Neural cell (in vitro differentiated cells): ENCODE data around the gene BIRC6. TPM values are rescaled to one million over a fixed set of nuclear protein-coding genes. Genes with fewer than 3 reads are reported as not detected.
"Not testable (repeated sequence)": the region's sequence is repeated elsewhere in the genome, so short reads cannot be mapped to it uniquely, and the experiment has no call there.

ENCODE experiments used
- H2AFZ ChIP-seq: fragments of 200-600, 300-800 bp; sonication (generic), shearing (Covaris generic); 2 replicates; pipeline ENCODE4 v1.6.0; 2014; ENCODE audit warnings: low read depth, mild to moderate bottlenecking, antibody characterized with exemption, low read length, moderate library complexity
- H3F3A ChIP-seq: fragments of 200-600 bp; shearing (Covaris generic); 2 replicates; pipeline ENCODE4 v1.6.1; 2016; ENCODE audit warnings: mild to moderate bottlenecking, moderate library complexity, mixed read lengths, antibody characterized with exemption, low read length; ENCODE audit not compliant: insufficient read depth, poor library complexity, severe bottlenecking
- H3K27ac ChIP-seq: fragments of 200-600, 300-800 bp; sonication (generic), shearing (Covaris generic); 2 replicates; pipeline ENCODE4 v1.5.1; 2014; ENCODE audit warnings: mild to moderate bottlenecking, low read length, moderate library complexity
- H3K27me3 ChIP-seq: fragments of 300-800, 200-600 bp; sonication (generic), shearing (Covaris generic); 2 replicates; pipeline ENCODE4 v1.6.0; 2014; ENCODE audit warnings: mild to moderate bottlenecking, low read depth, low read length, moderate library complexity; ENCODE audit not compliant: insufficient read depth
- H3K36me3 ChIP-seq: fragments of 300-800, 200-600 bp; sonication (generic), shearing (Covaris generic); 2 replicates; pipeline ENCODE4 v1.5.1; 2014; ENCODE audit warnings: mild to moderate bottlenecking, antibody characterized with exemption, low read length, moderate library complexity; ENCODE audit not compliant: insufficient read depth
- H3K4me2 ChIP-seq: fragments of 300-800, 200-600 bp; sonication (generic), shearing (Covaris generic); 2 replicates; pipeline ENCODE4 v1.6.0; 2014; ENCODE audit warnings: mild to moderate bottlenecking, low read length
- H3K4me3 ChIP-seq: fragments of 300-800, 200-600 bp; sonication (generic), shearing (Covaris generic); 2 replicates; pipeline ENCODE4 v1.5.1; 2014; ENCODE audit warnings: mild to moderate bottlenecking, low read length, moderate library complexity
- H3K79me2 ChIP-seq: fragments of 200-600 bp; shearing (Covaris generic); replicated peaks from 2 replicates; pipeline ENCODE4 v1.6.0; 2014; ENCODE audit warnings: mild to moderate bottlenecking, low read length, moderate library complexity; ENCODE audit not compliant: insufficient read depth
- H3K9ac ChIP-seq: fragments of 300-800, 200-600 bp; sonication (generic), shearing (Covaris generic); 2 replicates; pipeline ENCODE4 v1.6.1; 2016; ENCODE audit warnings: mild to moderate bottlenecking, low read length, mixed read lengths
- H3K9me2 ChIP-seq: fragments of 200-600 bp; shearing (Covaris generic); 2 replicates; pipeline ENCODE4 v1.6.1; 2016; ENCODE audit warnings: mild to moderate bottlenecking, low read length, mixed read lengths; ENCODE audit not compliant: insufficient read depth
- H3K9me3 ChIP-seq: fragments of 200-600, 300-800 bp; sonication (generic), shearing (Covaris generic); 2 replicates; pipeline ENCODE4 v1.6.1; 2016; ENCODE audit warnings: mild to moderate bottlenecking, mixed run types, low read length, moderate library complexity, mixed read lengths
- H4K20me1 ChIP-seq: fragments of 200-600 bp; shearing (Covaris generic); 2 replicates; pipeline ENCODE4 v1.6.1; 2016; ENCODE audit warnings: mild to moderate bottlenecking, mixed run types; ENCODE audit not compliant: insufficient read depth
- CTCF ChIP-seq: fragments of 450-650 bp; IDR thresholded peaks from 2 replicates; pipeline ENCODE4 v1.5.1; 2014; ENCODE audit warnings: antibody characterized with exemption, mild to moderate bottlenecking, moderate library complexity; ENCODE audit not compliant: poor library complexity, severe bottlenecking
- EP300 ChIP-seq: fragments of 450-650 bp; conservative IDR thresholded peaks from 2 replicates; pipeline ENCODE4 v1.6.1; 2014; ENCODE audit warnings: antibody characterized with exemption, mild to moderate bottlenecking, moderate library complexity; ENCODE audit not compliant: poor library complexity, severe bottlenecking
- EZH2 ChIP-seq: fragments of 200-600, 300-800 bp; shearing (Covaris generic), sonication (generic); IDR thresholded peaks from 2 replicates; pipeline ENCODE4 v1.6.1; 2014; ENCODE audit warnings: antibody characterized with exemption, low read length, borderline replicate concordance, mild to moderate bottlenecking; ENCODE audit not compliant: insufficient read depth, poor library complexity, severe bottlenecking
- MXI1 ChIP-seq: fragments of 450-650 bp; conservative IDR thresholded peaks from 2 replicates; pipeline ENCODE4 v1.6.1; 2014; ENCODE audit warnings: antibody characterized with exemption, mild to moderate bottlenecking; ENCODE audit not compliant: poor library complexity, severe bottlenecking
- POLR2AphosphoS5 ChIP-seq: IDR thresholded peaks from 2 replicates; pipeline ENCODE4 v1.6.1; 2012
- RAD21 ChIP-seq: fragments of 450-650 bp; conservative IDR thresholded peaks from 2 replicates; pipeline ENCODE4 v1.6.1; 2014; ENCODE audit warnings: antibody characterized with exemption, mild to moderate bottlenecking, moderate library complexity
- REST ChIP-seq: IDR thresholded peaks from 2 replicates; pipeline ENCODE4 v1.6.1; 2012; ENCODE audit warnings: borderline replicate concordance
- SMC3 ChIP-seq: fragments of 450-650 bp; conservative IDR thresholded peaks from 2 replicates; pipeline ENCODE4 v1.6.1; 2014; ENCODE audit warnings: antibody characterized with exemption, mild to moderate bottlenecking, moderate library complexity; ENCODE audit not compliant: poor library complexity
- TAF1 ChIP-seq: IDR thresholded peaks from 2 replicates; pipeline ENCODE4 v1.6.1; 2012; ENCODE audit warnings: low read depth
- polyA plus RNA-seq: library from polyadenylated mRNA; depleted of rRNA; stranded (reverse); fragments of >200 nt; gene quantifications from 2 replicates; pipeline ENCODE4 v1.2.3, GENCODE V29; 2014

BIRC6 gene
- polyA plus RNA-seq, 1 donor from 2014 or later = 109 TPM

GRCh38 chr2:32456808-32457207 is 100.0 kb downstream of the BIRC6 start:
- Histone ChIP-seq H3K27me3 (no peaks in the 10 kb centered on the region), H3K79me2 (no peaks in the 10 kb centered on the region), H3F3A (no peaks in the 10 kb centered on the region), H3K4me2 (no peak overlapping the region), H3K27ac (no peak overlapping the region), H2AFZ (no peak overlapping the region), H3K36me3 (peaks cover 6% of the 10 kb centered on the region), H3K9me3 (no peaks in the 10 kb centered on the region), H4K20me1 (no peaks in the 10 kb centered on the region), H3K4me3 (no peak overlapping the region), H3K9ac (no peak overlapping the region), H3K9me2 (no peaks in the 10 kb centered on the region)
- TF ChIP-seq POLR2AphosphoS5 (no peak), RAD21 (no peak), MXI1 (no peak), SMC3 (no peak), TAF1 (no peak), REST (no peak)

DNA sequence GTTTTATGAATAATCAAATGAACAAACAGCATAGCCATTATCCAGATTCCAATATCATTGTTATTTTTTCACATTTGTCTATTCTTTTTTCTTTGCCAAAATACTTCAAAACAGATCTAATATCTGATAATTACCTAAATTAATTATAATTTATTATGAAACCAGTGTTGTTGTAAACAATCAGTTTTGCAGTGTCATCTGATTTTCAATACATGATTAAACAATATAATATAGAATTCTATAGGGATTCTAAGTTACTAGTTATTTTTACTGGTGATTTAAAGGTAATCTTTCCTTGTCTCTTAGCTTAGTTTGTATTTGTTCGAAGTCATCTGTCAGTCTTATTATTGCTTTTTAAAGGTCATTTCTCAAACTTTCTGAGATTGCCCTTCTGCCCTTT is 101.0 kb downstream of the BIRC6 start:
- Histone ChIP-seq H3K27me3 (no peaks in the 10 kb centered on the region), H3F3A (no peaks in the 10 kb centered on the region), H3K36me3 (peaks cover 6% of the 10 kb centered on the region), H3K9me3 (no peaks in the 10 kb centered on the region), H3K9me2 (no peaks in the 10 kb centered on the region), H3K4me3 (no peak overlapping the region), H3K4me2 (no peak overlapping the region), H3K9ac (no peak overlapping the region), H4K20me1 (no peaks in the 10 kb centered on the region), H2AFZ (no peak overlapping the region), H3K27ac (no peak overlapping the region), H3K79me2 (no peaks in the 10 kb centered on the region)
- TF ChIP-seq EZH2 (no peak), POLR2AphosphoS5 (no peak), EP300 (no peak), MXI1 (no peak), REST (no peak), TAF1 (no peak), CTCF (no peak), SMC3 (no peak)

- H2AFZ ChIP-seq, H3K9ac ChIP-seq, H3K9me2 ChIP-seq, H3K4me3 ChIP-seq, H3K9me3 ChIP-seq, H3F3A ChIP-seq, H3K27ac ChIP-seq, H3K79me2 ChIP-seq, H3K4me2 ChIP-seq, H3K27me3 ChIP-seq, H4K20me1 ChIP-seq: not testable (repeated sequence)
- H3K36me3 ChIP-seq = peaks cover 16% of the 10 kb centered on the region
Observed at GRCh38 chr2:32460861-32461260, 104.0 kb downstream of the BIRC6 start.
